GM19043 (cell line): ENCODE data around the gene GREB1L.
"Not testable (repeated sequence)": the region's sequence is repeated elsewhere in the genome, so short reads cannot be mapped to it uniquely, and the experiment has no call there.

Source experiments
- ATAC-seq: cut with Tn5 transposase; IDR thresholded peaks from one replicate; pipeline ENCODE4 v1.9.1; 2021; ENCODE audit warnings: low read depth; ENCODE audit not compliant: unreplicated experiment

Gene GREB1L

GRCh38 chr18:21262979-21263378 is 20.9 kb downstream of the GREB1L start:
- ATAC-seq, result no peak

GRCh38 chr18:21264651-21265050 is 22.6 kb downstream of the GREB1L start:
- no peak for ATAC-seq

GRCh38 chr18:21265971-21266673 is 24.1 kb downstream of the GREB1L start:
- no peak for ATAC-seq

- ATAC-seq, result no peak
Observed at GRCh38 chr18:21267400-21267799, 25.4 kb downstream of the GREB1L start.

GRCh38 chr18:21269349-21269748 is 27.3 kb downstream of the GREB1L start:
- no peak for ATAC-seq

- ATAC-seq, result no peak
Observed at GRCh38 chr18:21270453-21270852, 28.4 kb downstream of the GREB1L start.

GRCh38 chr18:21272016-21272579 is 30.1 kb downstream of the GREB1L start:
- no peak for ATAC-seq

- ATAC-seq, result no peak
Observed at GRCh38 chr18:21273568-21273967, 31.5 kb downstream of the GREB1L start.

GRCh38 chr18:21275645-21276044 is 33.6 kb downstream of the GREB1L start:
- no peak for ATAC-seq

GRCh38 chr18:21277578-21277977 is 35.5 kb downstream of the GREB1L start:
- ATAC-seq, result no peak

- ATAC-seq, result not testable (repeated sequence)
Observed at GRCh38 chr18:21278218-21278617, 36.2 kb downstream of the GREB1L start.

GRCh38 chr18:21281603-21282002 is 39.6 kb downstream of the GREB1L start:
- no peak for ATAC-seq

- ATAC-seq, result no peak
Observed at GRCh38 chr18:21284540-21284939, 42.5 kb downstream of the GREB1L start.

GRCh38 chr18:21289827-21290226 is 47.8 kb downstream of the GREB1L start:
- ATAC-seq, result no peak

GRCh38 chr18:21291106-21291505 is 49.1 kb downstream of the GREB1L start:
- no peak for ATAC-seq

GRCh38 chr18:21293479-21293878 is 51.4 kb downstream of the GREB1L start:
- ATAC-seq, result no peak

GRCh38 chr18:21295101-21295500 is 53.1 kb downstream of the GREB1L start:
- no peak for ATAC-seq

- no peak for ATAC-seq
Observed at GRCh38 chr18:21296045-21296444, 54.0 kb downstream of the GREB1L start.

GRCh38 chr18:21298351-21298750 is 56.3 kb downstream of the GREB1L start:
- ATAC-seq, result no peak

GRCh38 chr18:21300035-21300907 is 58.2 kb downstream of the GREB1L start:
- ATAC-seq, result no peak

GRCh38 chr18:21300908-21301200 is 58.8 kb downstream of the GREB1L start:
- no peak for ATAC-seq

- ATAC-seq, result no peak
Observed at GRCh38 chr18:21303445-21303844, 61.4 kb downstream of the GREB1L start.
